Liver (tissue), 9 donors: Measurements from ENCODE around the gene TTC23L. TPM values are rescaled to one million over a fixed set of nuclear protein-coding genes. Genes with fewer than 3 reads are reported as not detected.

Source experiments
- DNase-seq: peaks from one replicate; pipeline ENCODE4 v3.0.0-alpha.2; 2017; ENCODE audit warnings: low spot score
- H3K27ac ChIP-seq, 2 donors: one replicate each; pipeline ENCODE4 v1.7.0; 2013; ENCODE audit warnings: inconsistent platforms in 2 of 2, low read length in 2 of 2, control low read depth in 1 of 2, low read depth in 1 of 2, mild to moderate bottlenecking in 1 of 2
- H3K27me3 ChIP-seq, 4 donors: one replicate each; pipeline versions ENCODE4 v1.6.1 to v1.7.0; 2013; ENCODE audit warnings: low read length in 3 of 4, inconsistent platforms in 1 of 4, mild to moderate bottlenecking in 1 of 4, moderate library complexity in 1 of 4; ENCODE audit not compliant: control insufficient read depth in 4 of 4, insufficient read depth in 4 of 4
- H3K36me3 ChIP-seq, 4 donors: one replicate each; pipeline versions ENCODE4 v1.6.1 to v1.7.0; 2013; ENCODE audit warnings: low read length in 3 of 4, mild to moderate bottlenecking in 3 of 4, low read depth in 1 of 4, moderate library complexity in 1 of 4; ENCODE audit not compliant: control insufficient read depth in 4 of 4, insufficient read depth in 3 of 4
- H3K4me1 ChIP-seq, 4 donors: one replicate each; pipeline versions ENCODE4 v1.6.1 to v1.7.0; 2013; ENCODE audit warnings: low read length in 3 of 4, mild to moderate bottlenecking in 3 of 4, moderate library complexity in 1 of 4; ENCODE audit not compliant: control insufficient read depth in 4 of 4, insufficient read depth in 4 of 4
- H3K4me3 ChIP-seq, 3 donors: one replicate each; pipeline versions ENCODE4 v1.6.1 to v1.7.0; 2013; ENCODE audit warnings: low read length in 3 of 3, control low read depth in 1 of 3, low read depth in 1 of 3, mild to moderate bottlenecking in 1 of 3
- H3K9ac ChIP-seq, 2 donors: one replicate each; pipeline ENCODE4 v1.7.0; 2013; ENCODE audit warnings: low read length in 2 of 2, mild to moderate bottlenecking in 2 of 2, moderate library complexity in 2 of 2, control low read depth in 1 of 2, low read depth in 1 of 2
- H3K9me3 ChIP-seq, 4 donors: one replicate each; pipeline versions ENCODE4 v1.6.1 to v1.7.0; 2013; ENCODE audit warnings: low read length in 3 of 4; ENCODE audit not compliant: control insufficient read depth in 4 of 4
- EGR1 ChIP-seq, 2 donors: IDR thresholded peaks; 2 replicates each; pipeline ENCODE4 v1.6.1; 2016 to 2018; ENCODE audit warnings: antibody characterized with exemption in 2 of 2, low read depth in 2 of 2
- FOXA1 ChIP-seq: IDR thresholded peaks from 2 replicates; pipeline ENCODE4 v1.6.1; 2016; ENCODE audit warnings: antibody characterized with exemption
- FOXA2 ChIP-seq: IDR thresholded peaks from 2 replicates; pipeline ENCODE4 v1.6.1; 2016; ENCODE audit warnings: antibody characterized with exemption
- GABPA ChIP-seq, 2 donors: IDR thresholded peaks in 1 of 2; conservative IDR thresholded peaks in 1 of 2; 2 replicates each; pipeline ENCODE4 v1.6.1; 2016; ENCODE audit warnings: antibody characterized with exemption in 2 of 2, mild to moderate bottlenecking in 1 of 2, moderate library complexity in 1 of 2
- HNF4A ChIP-seq, 2 donors: conservative IDR thresholded peaks; 2 replicates each; pipeline ENCODE4 v1.6.1; 2016; ENCODE audit warnings: antibody characterized with exemption in 2 of 2, mild to moderate bottlenecking in 2 of 2
- HNF4G ChIP-seq: IDR thresholded peaks from 2 replicates; pipeline ENCODE4 v1.6.1; 2016; ENCODE audit warnings: antibody characterized with exemption
- JUND ChIP-seq, 2 donors: IDR thresholded peaks; 2 replicates each; pipeline ENCODE4 v1.6.1; 2016; ENCODE audit warnings: antibody characterized with exemption in 2 of 2
- NR2F2 ChIP-seq: IDR thresholded peaks from 2 replicates; pipeline ENCODE4 v1.6.1; 2016; ENCODE audit warnings: antibody characterized with exemption
- RAD21 ChIP-seq, 2 donors: IDR thresholded peaks; 2 replicates each; pipeline ENCODE4 v1.6.1; 2016; ENCODE audit warnings: antibody characterized with exemption in 2 of 2, mild to moderate bottlenecking in 2 of 2
- RXRA ChIP-seq, 2 donors: IDR thresholded peaks; 2 replicates each; pipeline ENCODE4 v1.6.1; 2017 to 2018; ENCODE audit warnings: antibody characterized with exemption in 2 of 2, mild to moderate bottlenecking in 1 of 2
- SP1 ChIP-seq: IDR thresholded peaks from 2 replicates; pipeline ENCODE4 v1.6.1; 2018; ENCODE audit warnings: antibody characterized with exemption, mild to moderate bottlenecking
- TAF1 ChIP-seq: conservative IDR thresholded peaks from 2 replicates; pipeline ENCODE4 v1.6.1; 2016; ENCODE audit warnings: antibody characterized with exemption, mild to moderate bottlenecking
- YY1 ChIP-seq: IDR thresholded peaks from 2 replicates; pipeline ENCODE4 v1.6.1; 2016; ENCODE audit warnings: antibody characterized with exemption, mild to moderate bottlenecking
- WGBS: extraction: QIAGEN DNeasy Blood & Tissue Kit; methylation state at CpG from one replicate; pipeline ENCODE4 v1.1.7; 2013; 5-methylcytosine and 5-hydroxymethylcytosine counted together
- polyA plus RNA-seq, 2 donors: library from polyadenylated mRNA; stranded (reverse) in 1 of 2; unstranded in 1 of 2; fragments of 200-250 nt in 1 of 2; fragments of >200 nt in 1 of 2; fragmentation: Nextera tagmentation in 1 of 2; extraction: Ambion mirVana in 1 of 2; gene quantifications; one replicate each; pipeline versions ENCODE4 v1.2.1 to v1.2.3, GENCODE V29; 2013 to 2015
- total RNA-seq, 2 donors: library from RNA; depleted of rRNA; stranded (reverse); fragments of >200 nt; gene quantifications; one replicate each; pipeline ENCODE4 v1.2.3, GENCODE V29; 2014
- TF ChIP-seq, protein P1 (sequence below): fragments of 150-350 bp; IDR thresholded peaks from 2 replicates; pipeline ENCODE4 v1.5.1; 2017; ENCODE audit warnings: improper control_type of control experiment, low read depth, low read length; ENCODE audit not compliant: missing input control
- TF ChIP-seq, protein P2 (sequence below): IDR thresholded peaks from 2 replicates; pipeline ENCODE4 v1.6.1; 2016; ENCODE audit warnings: antibody characterized with exemption
- TF ChIP-seq, protein P3 (sequence below): IDR thresholded peaks from 2 replicates; pipeline ENCODE4 v1.6.1; 2016; ENCODE audit warnings: antibody characterized with exemption, mild to moderate bottlenecking
- TF ChIP-seq, protein P4 (sequence below): IDR thresholded peaks from 2 replicates; pipeline ENCODE4 v1.6.1; 2016; ENCODE audit warnings: antibody characterized with exemption
- TF ChIP-seq, protein P5 (sequence below): IDR thresholded peaks from 2 replicates; pipeline ENCODE4 v1.6.1; 2016; ENCODE audit warnings: antibody characterized with exemption
- donor health status: healthy.
- donor health status: healthy.
- donor health status: healthy.
- donor health status: healthy.
- donor health status: healthy.

Gene TTC23L
- total and polyA plus RNA-seq, 4 donors: 0.03 to 0.19 (median 0.08) TPM; not detected in 1

DNA sequence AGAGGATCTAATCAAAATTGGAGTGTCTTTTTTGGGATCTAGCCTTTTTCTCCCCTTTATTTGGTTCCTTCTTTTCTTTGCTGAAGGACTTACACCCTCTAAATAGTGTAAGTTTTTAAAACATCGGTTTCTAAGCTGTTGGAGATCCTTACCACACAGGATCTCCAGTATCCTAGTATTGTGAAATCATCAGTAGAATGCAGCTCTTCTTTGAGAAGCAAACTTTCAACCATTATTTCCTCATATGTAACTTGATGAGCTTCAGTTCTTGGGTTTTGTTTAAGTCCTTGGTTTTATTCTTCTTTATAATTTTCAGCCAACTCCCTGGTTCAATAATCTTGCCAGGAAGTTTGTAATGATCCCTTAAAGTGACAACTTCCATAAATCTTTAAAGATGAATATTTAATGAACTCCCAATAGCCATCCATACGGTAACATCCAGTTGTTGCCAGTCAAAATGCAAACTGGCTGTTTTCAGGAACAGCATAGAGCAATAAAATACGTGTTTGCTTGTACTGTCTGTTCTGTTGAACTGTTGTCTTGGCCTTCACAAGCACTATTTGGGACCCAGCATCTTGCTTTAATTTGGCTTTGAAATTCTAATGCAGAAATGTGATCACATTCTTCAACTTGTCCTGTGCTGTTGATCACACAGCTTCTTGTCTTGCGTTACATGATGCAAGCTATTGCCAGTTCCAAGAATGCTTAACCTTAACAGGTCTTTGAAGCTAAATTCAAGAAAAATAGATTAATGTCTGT is 34.8 kb upstream of the TTC23L start:
- Histone ChIP-seq H3K9ac (no peak overlapping the region), H3K4me1 (no peaks in the 10 kb centered on the region), H3K27ac (no peak overlapping the region), H3K36me3 (peaks cover 0 to 47% (median 18%) of the 10 kb centered on the region in 4 donors), H3K9me3 (no peaks in the 10 kb centered on the region), H3K27me3 (no peaks in the 10 kb centered on the region), H3K4me3 (no peak overlapping the region)
- no peak for DNase-seq
- TF ChIP-seq EGR1 (IDR thresholded peaks at IDR 0.05; ENCODE audit: low read depth in 2 of 2) (no peak), HNF4G (no peak), JUND (IDR thresholded peaks at IDR 0.05) (no peak), FOXA2 (no peak), TAF1 (no peak), FOXA1 (no peak), SP1 (no peak), HNF4A (conservative IDR thresholded peaks at IDR 0.05) (no peak), RXRA (IDR thresholded peaks at IDR 0.05) (no peak), RAD21 (IDR thresholded peaks at IDR 0.05) (no peak), YY1 (no peak), NR2F2 (no peak), GABPA (IDR thresholded peaks at IDR 0.05 in 1 of 2, conservative IDR thresholded peaks at IDR 0.05 in 1 of 2) (no peak)
- TF ChIP-seq, protein P1, sequence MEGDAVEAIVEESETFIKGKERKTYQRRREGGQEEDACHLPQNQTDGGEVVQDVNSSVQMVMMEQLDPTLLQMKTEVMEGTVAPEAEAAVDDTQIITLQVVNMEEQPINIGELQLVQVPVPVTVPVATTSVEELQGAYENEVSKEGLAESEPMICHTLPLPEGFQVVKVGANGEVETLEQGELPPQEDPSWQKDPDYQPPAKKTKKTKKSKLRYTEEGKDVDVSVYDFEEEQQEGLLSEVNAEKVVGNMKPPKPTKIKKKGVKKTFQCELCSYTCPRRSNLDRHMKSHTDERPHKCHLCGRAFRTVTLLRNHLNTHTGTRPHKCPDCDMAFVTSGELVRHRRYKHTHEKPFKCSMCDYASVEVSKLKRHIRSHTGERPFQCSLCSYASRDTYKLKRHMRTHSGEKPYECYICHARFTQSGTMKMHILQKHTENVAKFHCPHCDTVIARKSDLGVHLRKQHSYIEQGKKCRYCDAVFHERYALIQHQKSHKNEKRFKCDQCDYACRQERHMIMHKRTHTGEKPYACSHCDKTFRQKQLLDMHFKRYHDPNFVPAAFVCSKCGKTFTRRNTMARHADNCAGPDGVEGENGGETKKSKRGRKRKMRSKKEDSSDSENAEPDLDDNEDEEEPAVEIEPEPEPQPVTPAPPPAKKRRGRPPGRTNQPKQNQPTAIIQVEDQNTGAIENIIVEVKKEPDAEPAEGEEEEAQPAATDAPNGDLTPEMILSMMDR: no peak
- TF ChIP-seq, protein P2, sequence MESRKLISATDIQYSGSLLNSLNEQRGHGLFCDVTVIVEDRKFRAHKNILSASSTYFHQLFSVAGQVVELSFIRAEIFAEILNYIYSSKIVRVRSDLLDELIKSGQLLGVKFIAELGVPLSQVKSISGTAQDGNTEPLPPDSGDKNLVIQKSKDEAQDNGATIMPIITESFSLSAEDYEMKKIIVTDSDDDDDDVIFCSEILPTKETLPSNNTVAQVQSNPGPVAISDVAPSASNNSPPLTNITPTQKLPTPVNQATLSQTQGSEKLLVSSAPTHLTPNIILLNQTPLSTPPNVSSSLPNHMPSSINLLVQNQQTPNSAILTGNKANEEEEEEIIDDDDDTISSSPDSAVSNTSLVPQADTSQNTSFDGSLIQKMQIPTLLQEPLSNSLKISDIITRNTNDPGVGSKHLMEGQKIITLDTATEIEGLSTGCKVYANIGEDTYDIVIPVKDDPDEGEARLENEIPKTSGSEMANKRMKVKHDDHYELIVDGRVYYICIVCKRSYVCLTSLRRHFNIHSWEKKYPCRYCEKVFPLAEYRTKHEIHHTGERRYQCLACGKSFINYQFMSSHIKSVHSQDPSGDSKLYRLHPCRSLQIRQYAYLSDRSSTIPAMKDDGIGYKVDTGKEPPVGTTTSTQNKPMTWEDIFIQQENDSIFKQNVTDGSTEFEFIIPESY: no peak
- TF ChIP-seq, protein P3, sequence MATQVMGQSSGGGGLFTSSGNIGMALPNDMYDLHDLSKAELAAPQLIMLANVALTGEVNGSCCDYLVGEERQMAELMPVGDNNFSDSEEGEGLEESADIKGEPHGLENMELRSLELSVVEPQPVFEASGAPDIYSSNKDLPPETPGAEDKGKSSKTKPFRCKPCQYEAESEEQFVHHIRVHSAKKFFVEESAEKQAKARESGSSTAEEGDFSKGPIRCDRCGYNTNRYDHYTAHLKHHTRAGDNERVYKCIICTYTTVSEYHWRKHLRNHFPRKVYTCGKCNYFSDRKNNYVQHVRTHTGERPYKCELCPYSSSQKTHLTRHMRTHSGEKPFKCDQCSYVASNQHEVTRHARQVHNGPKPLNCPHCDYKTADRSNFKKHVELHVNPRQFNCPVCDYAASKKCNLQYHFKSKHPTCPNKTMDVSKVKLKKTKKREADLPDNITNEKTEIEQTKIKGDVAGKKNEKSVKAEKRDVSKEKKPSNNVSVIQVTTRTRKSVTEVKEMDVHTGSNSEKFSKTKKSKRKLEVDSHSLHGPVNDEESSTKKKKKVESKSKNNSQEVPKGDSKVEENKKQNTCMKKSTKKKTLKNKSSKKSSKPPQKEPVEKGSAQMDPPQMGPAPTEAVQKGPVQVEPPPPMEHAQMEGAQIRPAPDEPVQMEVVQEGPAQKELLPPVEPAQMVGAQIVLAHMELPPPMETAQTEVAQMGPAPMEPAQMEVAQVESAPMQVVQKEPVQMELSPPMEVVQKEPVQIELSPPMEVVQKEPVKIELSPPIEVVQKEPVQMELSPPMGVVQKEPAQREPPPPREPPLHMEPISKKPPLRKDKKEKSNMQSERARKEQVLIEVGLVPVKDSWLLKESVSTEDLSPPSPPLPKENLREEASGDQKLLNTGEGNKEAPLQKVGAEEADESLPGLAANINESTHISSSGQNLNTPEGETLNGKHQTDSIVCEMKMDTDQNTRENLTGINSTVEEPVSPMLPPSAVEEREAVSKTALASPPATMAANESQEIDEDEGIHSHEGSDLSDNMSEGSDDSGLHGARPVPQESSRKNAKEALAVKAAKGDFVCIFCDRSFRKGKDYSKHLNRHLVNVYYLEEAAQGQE: no peak
- TF ChIP-seq, protein P4, sequence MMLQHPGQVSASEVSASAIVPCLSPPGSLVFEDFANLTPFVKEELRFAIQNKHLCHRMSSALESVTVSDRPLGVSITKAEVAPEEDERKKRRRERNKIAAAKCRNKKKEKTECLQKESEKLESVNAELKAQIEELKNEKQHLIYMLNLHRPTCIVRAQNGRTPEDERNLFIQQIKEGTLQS: no peak
- TF ChIP-seq, protein P5, sequence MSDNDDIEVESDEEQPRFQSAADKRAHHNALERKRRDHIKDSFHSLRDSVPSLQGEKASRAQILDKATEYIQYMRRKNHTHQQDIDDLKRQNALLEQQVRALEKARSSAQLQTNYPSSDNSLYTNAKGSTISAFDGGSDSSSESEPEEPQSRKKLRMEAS: no peak
- 90% methylated on average over 4 of the region's 4 CpGs for WGBS
